Right lobe of liver (tissue), 4 donors: Measurements from ENCODE around the gene ANKRD63.

ENCODE experiments used
- POLR2A ChIP-seq: fragments of 450-650 bp; IDR thresholded peaks from one replicate; pipeline ENCODE4 v1.6.1; 2017; ENCODE audit warnings: antibody characterized with exemption, mild to moderate bottlenecking
- TF ChIP-seq, protein P1 (sequence below), 4 donors: fragments of 200-600 bp in 3 of 4; fragments of 450-650 bp in 1 of 4; IDR thresholded peaks; one replicate each; pipeline versions ENCODE4 v1.5.1 to v1.8.0; 2016 to 2022; ENCODE audit warnings: antibody characterized with exemption in 4 of 4, mild to moderate bottlenecking in 2 of 4
- donor health status: DM: no; HTN: no; CAD: no.
- donor health status: DM: no; HTN: no; CAD: no.
- donor health status: DM: no; HTN: yes; CAD: no.

DNA sequence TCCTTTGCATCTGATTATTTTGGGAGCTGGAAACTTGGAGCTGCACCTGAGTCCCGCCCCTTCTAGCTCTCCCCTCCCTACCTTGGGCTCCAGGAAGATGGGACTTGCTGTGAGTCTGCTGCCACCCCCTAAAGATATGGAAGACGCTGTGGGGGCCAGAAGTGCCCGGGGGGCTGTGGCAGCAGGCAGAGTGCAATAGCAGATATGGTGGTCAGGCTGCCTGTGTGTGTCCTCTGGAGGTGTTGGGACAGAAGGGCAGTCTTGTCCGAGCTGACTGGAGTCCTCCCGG is 43.5 kb downstream of the ANKRD63 start:
- TF ChIP-seq, protein P1, sequence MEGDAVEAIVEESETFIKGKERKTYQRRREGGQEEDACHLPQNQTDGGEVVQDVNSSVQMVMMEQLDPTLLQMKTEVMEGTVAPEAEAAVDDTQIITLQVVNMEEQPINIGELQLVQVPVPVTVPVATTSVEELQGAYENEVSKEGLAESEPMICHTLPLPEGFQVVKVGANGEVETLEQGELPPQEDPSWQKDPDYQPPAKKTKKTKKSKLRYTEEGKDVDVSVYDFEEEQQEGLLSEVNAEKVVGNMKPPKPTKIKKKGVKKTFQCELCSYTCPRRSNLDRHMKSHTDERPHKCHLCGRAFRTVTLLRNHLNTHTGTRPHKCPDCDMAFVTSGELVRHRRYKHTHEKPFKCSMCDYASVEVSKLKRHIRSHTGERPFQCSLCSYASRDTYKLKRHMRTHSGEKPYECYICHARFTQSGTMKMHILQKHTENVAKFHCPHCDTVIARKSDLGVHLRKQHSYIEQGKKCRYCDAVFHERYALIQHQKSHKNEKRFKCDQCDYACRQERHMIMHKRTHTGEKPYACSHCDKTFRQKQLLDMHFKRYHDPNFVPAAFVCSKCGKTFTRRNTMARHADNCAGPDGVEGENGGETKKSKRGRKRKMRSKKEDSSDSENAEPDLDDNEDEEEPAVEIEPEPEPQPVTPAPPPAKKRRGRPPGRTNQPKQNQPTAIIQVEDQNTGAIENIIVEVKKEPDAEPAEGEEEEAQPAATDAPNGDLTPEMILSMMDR (IDR thresholded peaks at IDR 0.05): no peak
- no peak for TF ChIP-seq POLR2A
